ENCODE measurements around the gene SLC25A23.

DNA sequence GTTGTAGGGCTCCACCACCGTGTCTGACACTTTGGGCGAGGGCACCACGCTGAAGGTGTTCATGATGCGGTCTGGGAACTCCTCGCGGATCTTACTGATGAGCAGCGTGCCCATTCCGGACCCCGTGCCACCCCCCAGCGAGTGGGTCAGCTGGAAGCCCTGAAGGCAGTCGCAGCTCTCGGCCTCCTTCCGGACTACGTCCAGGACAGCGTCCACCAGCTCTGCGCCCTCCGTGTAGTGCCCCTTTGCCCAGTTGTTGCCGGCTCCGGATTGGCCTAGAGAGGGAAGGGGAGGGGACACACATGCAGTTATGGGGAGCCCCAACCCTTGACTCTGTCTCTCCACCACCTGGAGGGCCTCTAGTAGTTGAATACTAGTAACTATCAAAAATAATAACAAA, 36.4 kb upstream of the SLC25A23 start:
- TF ChIP-seq, protein P1, sequence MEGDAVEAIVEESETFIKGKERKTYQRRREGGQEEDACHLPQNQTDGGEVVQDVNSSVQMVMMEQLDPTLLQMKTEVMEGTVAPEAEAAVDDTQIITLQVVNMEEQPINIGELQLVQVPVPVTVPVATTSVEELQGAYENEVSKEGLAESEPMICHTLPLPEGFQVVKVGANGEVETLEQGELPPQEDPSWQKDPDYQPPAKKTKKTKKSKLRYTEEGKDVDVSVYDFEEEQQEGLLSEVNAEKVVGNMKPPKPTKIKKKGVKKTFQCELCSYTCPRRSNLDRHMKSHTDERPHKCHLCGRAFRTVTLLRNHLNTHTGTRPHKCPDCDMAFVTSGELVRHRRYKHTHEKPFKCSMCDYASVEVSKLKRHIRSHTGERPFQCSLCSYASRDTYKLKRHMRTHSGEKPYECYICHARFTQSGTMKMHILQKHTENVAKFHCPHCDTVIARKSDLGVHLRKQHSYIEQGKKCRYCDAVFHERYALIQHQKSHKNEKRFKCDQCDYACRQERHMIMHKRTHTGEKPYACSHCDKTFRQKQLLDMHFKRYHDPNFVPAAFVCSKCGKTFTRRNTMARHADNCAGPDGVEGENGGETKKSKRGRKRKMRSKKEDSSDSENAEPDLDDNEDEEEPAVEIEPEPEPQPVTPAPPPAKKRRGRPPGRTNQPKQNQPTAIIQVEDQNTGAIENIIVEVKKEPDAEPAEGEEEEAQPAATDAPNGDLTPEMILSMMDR (IDR thresholded peaks at IDR 0.05): no peak
- no peak for TF ChIP-seq ZFX (IDR thresholded peaks at IDR 0.05; ENCODE audit: borderline replicate concordance)
